HepG2 (cell line): ENCODE measurements around the gene ZIM2.

Experiments
- ELF3 ChIP-seq: IDR thresholded peaks from 2 replicates; pipeline ENCODE4 v1.6.1; 2016; ENCODE audit warnings: missing genetic modification reagents, missing compliant biosample characterization
- EP300 ChIP-seq, 3 experiments: sonication (generic) in 1 of 3; formaldehyde crosslinking in 1 of 3; IDR thresholded peaks; 2 replicates each; pipeline versions ENCODE4 v1.5.1 to v1.6.1; 2011 to 2020; ENCODE audit warnings: low read depth in 2 of 3, low read length in 2 of 3, borderline replicate concordance in 1 of 3, improper control_type of control experiment in 1 of 3, mild to moderate bottlenecking in 1 of 3, missing genetic modification reagents in 1 of 3, moderate library complexity in 1 of 3
- MXD4 ChIP-seq: IDR thresholded peaks from 2 replicates; pipeline ENCODE4 v1.6.1; 2016; ENCODE audit warnings: mild to moderate bottlenecking, missing biosample characterization, missing genetic modification reagents
- NFRKB ChIP-seq: fragments of 450-650 bp; IDR thresholded peaks from 2 replicates; pipeline ENCODE4 v1.6.1; 2017
- ZNF274 ChIP-seq: sonication (generic); formaldehyde crosslinking; IDR thresholded peaks from 2 replicates; pipeline ENCODE4 v1.5.1; 2020; ENCODE audit warnings: mild to moderate bottlenecking, missing genetic modification reagents
- ZNF737 ChIP-seq: sonication (generic); formaldehyde crosslinking; IDR thresholded peaks from 2 replicates; pipeline ENCODE4 v1.5.0; 2020; ENCODE audit warnings: missing genetic modification reagents, mild to moderate bottlenecking, borderline replicate concordance
- ZNF766 ChIP-seq: sonication (generic); formaldehyde crosslinking; IDR thresholded peaks from 2 replicates; pipeline ENCODE4 v1.5.0; 2020; ENCODE audit warnings: missing genetic modification reagents, borderline replicate concordance
- TF ChIP-seq, protein P1 (sequence below): sonication (generic); formaldehyde crosslinking; conservative IDR thresholded peaks from 2 replicates; pipeline ENCODE4 v1.4.0; 2020; ENCODE audit warnings: missing genetic modification reagents

- no peak for TF ChIP-seq ZNF737 (CRISPR knock-in tag)
- TF ChIP-seq ZNF766 (CRISPR knock-in tag): no peak
- TF ChIP-seq ZNF274 (CRISPR knock-in tag): no peak
- no peak for TF ChIP-seq MXD4 (CRISPR knock-in tag)
- TF ChIP-seq, protein P1, sequence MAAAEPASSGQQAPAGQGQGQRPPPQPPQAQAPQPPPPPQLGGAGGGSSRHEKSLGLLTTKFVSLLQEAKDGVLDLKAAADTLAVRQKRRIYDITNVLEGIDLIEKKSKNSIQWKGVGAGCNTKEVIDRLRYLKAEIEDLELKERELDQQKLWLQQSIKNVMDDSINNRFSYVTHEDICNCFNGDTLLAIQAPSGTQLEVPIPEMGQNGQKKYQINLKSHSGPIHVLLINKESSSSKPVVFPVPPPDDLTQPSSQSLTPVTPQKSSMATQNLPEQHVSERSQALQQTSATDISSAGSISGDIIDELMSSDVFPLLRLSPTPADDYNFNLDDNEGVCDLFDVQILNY (CRISPR knock-in tag): no peak
- no peak for TF ChIP-seq ELF3 (CRISPR knock-in tag)
- TF ChIP-seq NFRKB: no peak
- 0 out of 4 replicates have a peak, but pooled peaks of 1 of the 2 experiments have one; percentile 12 for TF ChIP-seq EP300 (IDR thresholded peaks at IDR 0.05; ENCODE audit: low read depth in 2 of 2, low read length in 2 of 2)
- TF ChIP-seq EP300 (CRISPR knock-in tag; IDR thresholded peaks at IDR 0.05; ENCODE audit: borderline replicate concordance): no peak
Observed at GRCh38 chr19:56840451-56841192, at the start of gene ZIM2, which contains the start of gene PEG3.
